ENCODE data around the gene BLOC1S1. TPM values are rescaled to one million over a fixed set of nuclear protein-coding genes. Genes with fewer than 3 reads are reported as not detected.

Gene BLOC1S1
- polyA plus RNA-seq, 4 donors: 103 to 140 (median 113) TPM

- no peak for DNase-seq (ENCODE audit: low read depth in 4 of 4, low spot score in 3 of 4)
Measured at GRCh38 chr12:55707219-55707671, 8.6 kb upstream of the BLOC1S1 start.

- DNase-seq (ENCODE audit: low read depth in 4 of 4, low spot score in 3 of 4): no peak
Measured at GRCh38 chr12:55707841-55708694, 7.8 kb upstream of the BLOC1S1 start, which contains the start of gene ITGA7. Gene ITGA7, minus strand, starts transcription at chr12:55707904. Its CDS starts 222 bp downstream, at chr12:55707682.

GRCh38 chr12:55708695-55709233, 7.1 kb upstream of the BLOC1S1 start:
- DNase-seq (ENCODE audit: low read depth in 4 of 4, low spot score in 3 of 4): no peak

GRCh38 chr12:55711786-55712553, 3.9 kb upstream of the BLOC1S1 start:
- no peak for DNase-seq (ENCODE audit: low read depth in 4 of 4, low spot score in 3 of 4)

- DNase-seq (ENCODE audit: low read depth in 4 of 4, low spot score in 3 of 4): no peak
Measured at GRCh38 chr12:55712700-55713415, 3.0 kb upstream of the BLOC1S1 start.

GRCh38 chr12:55713721-55714120, 2.1 kb upstream of the BLOC1S1 start:
- DNase-seq (ENCODE audit: low read depth in 4 of 4, low spot score in 3 of 4): no peak

GRCh38 chr12:55715169-55715764, 579 bp upstream of the BLOC1S1 start:
- no peak for DNase-seq (ENCODE audit: low read depth in 4 of 4, low spot score in 3 of 4)

- no peak for DNase-seq (ENCODE audit: low read depth in 4 of 4, low spot score in 3 of 4)
Measured at GRCh38 chr12:55716582-55716957, 724 bp downstream of the BLOC1S1 start.

GRCh38 chr12:55717011-55718007, 1.5 kb downstream of the BLOC1S1 start:
- no peak for DNase-seq (ENCODE audit: low read depth in 4 of 4, low spot score in 3 of 4)

GRCh38 chr12:55718015-55718414, 2.2 kb downstream of the BLOC1S1 start:
- DNase-seq (ENCODE audit: low read depth in 4 of 4, low spot score in 3 of 4): no peak

GRCh38 chr12:55718624-55719275, 2.9 kb downstream of the BLOC1S1 start:
- no peak for DNase-seq (ENCODE audit: low read depth in 4 of 4, low spot score in 3 of 4)

GRCh38 chr12:55719371-55719770, 3.5 kb downstream of the BLOC1S1 start:
- no peak for DNase-seq (ENCODE audit: low read depth in 4 of 4, low spot score in 3 of 4)

GRCh38 chr12:55720071-55720564, 4.3 kb downstream of the BLOC1S1 start, which contains the start of gene RDH5:
Gene RDH5, plus strand, starts transcription at chr12:55720393. Its CDS starts 792 bp downstream, at chr12:55721185.
- DNase-seq (ENCODE audit: low read depth in 4 of 4, low spot score in 3 of 4): no peak

- no peak for DNase-seq (ENCODE audit: low read depth in 4 of 4, low spot score in 3 of 4)
Measured at GRCh38 chr12:55720894-55721444, 5.1 kb downstream of the BLOC1S1 start.

GRCh38 chr12:55721601-55722213, 5.9 kb downstream of the BLOC1S1 start:
- DNase-seq (ENCODE audit: low read depth in 4 of 4, low spot score in 3 of 4): no peak

- no peak for DNase-seq (ENCODE audit: low read depth in 4 of 4, low spot score in 3 of 4)
Measured at GRCh38 chr12:55722948-55723347, 7.1 kb downstream of the BLOC1S1 start.

GRCh38 chr12:55723516-55724225, 7.8 kb downstream of the BLOC1S1 start:
- DNase-seq (ENCODE audit: low read depth in 4 of 4, low spot score in 3 of 4): no peak
